Stimulated activated CD4-positive, alpha-beta T cell treated with anti-CD3 and anti-CD28 coated beads, Interleukin-12 subunit alpha, Interleukin-12 subunit beta, amount 100 ng/mL, for 48 hours (primary cell): ENCODE measurements around the gene KIR2DL1.
"Not testable (repeated sequence)": the region's sequence is repeated elsewhere in the genome, so short reads cannot be mapped to it uniquely, and the experiment has no call there.

ENCODE experiments used
- DNase-seq, 3 donors: peaks; one replicate each; pipeline ENCODE4 v3.0.0-alpha.2; 2020; ENCODE audit warnings: low read depth in 2 of 3, low spot score in 1 of 3

The KIR2DL1 gene

GRCh38 chr19:54769646-54770045, at the start of gene KIR2DL1:
Gene KIR2DL1 (plus strand): TSS chr19:54769793. CDS start chr19:54769851, 58 bp downstream.
- DNase-seq: not testable (repeated sequence)

GRCh38 chr19:54724142-54724541, 45.5 kb upstream of the KIR2DL1 start, which contains the start of gene KIR3DL3:
Gene KIR3DL3 (plus strand): TSS chr19:54724442. CDS start chr19:54724497, 55 bp downstream.
- no peak for DNase-seq

GRCh38 chr19:54724644-54725043, 44.9 kb upstream of the KIR2DL1 start:
- DNase-seq: no peak

GRCh38 chr19:54725321-54725720, 44.3 kb upstream of the KIR2DL1 start:
- no peak for DNase-seq

- no peak for DNase-seq
Observed at GRCh38 chr19:54727562-54727961, 42.0 kb upstream of the KIR2DL1 start.

- no peak for DNase-seq
Observed at GRCh38 chr19:54728167-54728566, 41.4 kb upstream of the KIR2DL1 start.

- DNase-seq: no peak
Observed at GRCh38 chr19:54729416-54730188, 40.0 kb upstream of the KIR2DL1 start.

GRCh38 chr19:54731191-54731590, 38.4 kb upstream of the KIR2DL1 start:
- DNase-seq: no peak

GRCh38 chr19:54738306-54738705, 31.3 kb upstream of the KIR2DL1 start, which contains the start of gene KIR2DL3:
Gene KIR2DL3 (plus strand): TSS chr19:54738513. CDS start chr19:54738546, 33 bp downstream.
- DNase-seq: not testable (repeated sequence)

- DNase-seq: no peak
Observed at GRCh38 chr19:54738715-54739114, 30.9 kb upstream of the KIR2DL1 start.

GRCh38 chr19:54739587-54740497, 29.8 kb upstream of the KIR2DL1 start:
- no peak for DNase-seq

- not testable (repeated sequence) for DNase-seq
Observed at GRCh38 chr19:54741950-54742349, 27.6 kb upstream of the KIR2DL1 start.

GRCh38 chr19:54744080-54744479, 25.5 kb upstream of the KIR2DL1 start:
- not testable (repeated sequence) for DNase-seq

- DNase-seq: not testable (repeated sequence)
Observed at GRCh38 chr19:54747614-54748322, 21.8 kb upstream of the KIR2DL1 start.

GRCh38 chr19:54750276-54750675, 19.3 kb upstream of the KIR2DL1 start:
- DNase-seq: not testable (repeated sequence)

GRCh38 chr19:54756204-54757110, 13.1 kb upstream of the KIR2DL1 start:
- not testable (repeated sequence) for DNase-seq

GRCh38 chr19:54758577-54758976, 11.0 kb upstream of the KIR2DL1 start:
- not testable (repeated sequence) for DNase-seq

- DNase-seq: not testable (repeated sequence)
Observed at GRCh38 chr19:54764219-54764618, 5.4 kb upstream of the KIR2DL1 start.

- not testable (repeated sequence) for DNase-seq
Observed at GRCh38 chr19:54766464-54766863, 3.1 kb upstream of the KIR2DL1 start.

GRCh38 chr19:54770511-54770910, 918 bp downstream of the KIR2DL1 start:
- not testable (repeated sequence) for DNase-seq
